HG03045 (cell line): ENCODE results near the gene KCTD2.

Experiments
- ATAC-seq: cut with Tn5 transposase; IDR thresholded peaks from one replicate; pipeline ENCODE4 v1.9.1; 2021; ENCODE audit warnings: mild to moderate bottlenecking, moderate library complexity; ENCODE audit not compliant: unreplicated experiment

Gene KCTD2

GRCh38 chr17:75075597-75076336, 28.7 kb downstream of the KCTD2 start:
- ATAC-seq: no peak

- no peak for ATAC-seq
These were observed 30.1 kb downstream of the KCTD2 start for GRCh38 chr17:75077072-75077495.

GRCh38 chr17:75077496-75078283, 30.7 kb downstream of the KCTD2 start:
- ATAC-seq: peak; percentile 46

- ATAC-seq: peak; percentile 33
These were observed 31.4 kb downstream of the KCTD2 start for GRCh38 chr17:75078284-75079022.

GRCh38 chr17:75079023-75079373, 32.0 kb downstream of the KCTD2 start:
- no peak for ATAC-seq

- ATAC-seq: no peak
These were observed 34.9 kb downstream of the KCTD2 start for GRCh38 chr17:75081611-75082540.

- no peak for ATAC-seq
These were observed 35.7 kb downstream of the KCTD2 start for GRCh38 chr17:75082683-75083082.

GRCh38 chr17:75084039-75084660, 37.1 kb downstream of the KCTD2 start:
- ATAC-seq: no peak

GRCh38 chr17:75086496-75087181, 39.6 kb downstream of the KCTD2 start:
- no peak for ATAC-seq

GRCh38 chr17:75087182-75087557, 40.1 kb downstream of the KCTD2 start:
- peak; percentile 4 for ATAC-seq

- peak; percentile 54 for ATAC-seq
These were observed 40.8 kb downstream of the KCTD2 start, which contains the start of gene SLC16A5 for GRCh38 chr17:75087558-75088453. Gene SLC16A5, plus strand, starts transcription at chr17:75087954. Its CDS starts 5,683 bp downstream, at chr17:75093637.

GRCh38 chr17:75088465-75089417, 41.7 kb downstream of the KCTD2 start:
- peak; percentile 7 for ATAC-seq

GRCh38 chr17:75090871-75091854, 44.1 kb downstream of the KCTD2 start:
- no peak for ATAC-seq

- ATAC-seq: no peak
These were observed 44.9 kb downstream of the KCTD2 start for GRCh38 chr17:75091855-75092327.

- no peak for ATAC-seq
These were observed 46.6 kb downstream of the KCTD2 start for GRCh38 chr17:75093548-75094158.
